Measurements from ENCODE around the gene PDRG1.

DNA sequence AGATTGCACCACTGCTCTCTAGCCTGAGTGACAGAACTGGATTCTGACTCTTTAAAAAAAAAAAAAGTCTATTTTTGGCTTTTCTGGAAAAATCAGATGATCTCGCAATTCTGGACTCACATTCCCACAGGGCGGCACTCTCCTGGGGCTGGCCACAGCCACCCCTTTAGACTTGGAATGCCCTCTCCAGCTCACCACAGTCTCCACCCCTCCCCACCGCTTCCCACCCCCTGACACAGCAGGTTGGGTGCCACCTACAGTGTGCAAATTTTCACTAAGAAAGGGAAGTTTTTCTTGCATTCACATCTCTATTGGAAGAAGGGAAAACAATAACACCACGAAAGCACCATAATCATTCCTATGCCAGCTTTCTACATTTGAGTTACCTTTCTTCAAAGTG lies 15.4 kb downstream of the PDRG1 start:
- TF ChIP-seq, protein P1, sequence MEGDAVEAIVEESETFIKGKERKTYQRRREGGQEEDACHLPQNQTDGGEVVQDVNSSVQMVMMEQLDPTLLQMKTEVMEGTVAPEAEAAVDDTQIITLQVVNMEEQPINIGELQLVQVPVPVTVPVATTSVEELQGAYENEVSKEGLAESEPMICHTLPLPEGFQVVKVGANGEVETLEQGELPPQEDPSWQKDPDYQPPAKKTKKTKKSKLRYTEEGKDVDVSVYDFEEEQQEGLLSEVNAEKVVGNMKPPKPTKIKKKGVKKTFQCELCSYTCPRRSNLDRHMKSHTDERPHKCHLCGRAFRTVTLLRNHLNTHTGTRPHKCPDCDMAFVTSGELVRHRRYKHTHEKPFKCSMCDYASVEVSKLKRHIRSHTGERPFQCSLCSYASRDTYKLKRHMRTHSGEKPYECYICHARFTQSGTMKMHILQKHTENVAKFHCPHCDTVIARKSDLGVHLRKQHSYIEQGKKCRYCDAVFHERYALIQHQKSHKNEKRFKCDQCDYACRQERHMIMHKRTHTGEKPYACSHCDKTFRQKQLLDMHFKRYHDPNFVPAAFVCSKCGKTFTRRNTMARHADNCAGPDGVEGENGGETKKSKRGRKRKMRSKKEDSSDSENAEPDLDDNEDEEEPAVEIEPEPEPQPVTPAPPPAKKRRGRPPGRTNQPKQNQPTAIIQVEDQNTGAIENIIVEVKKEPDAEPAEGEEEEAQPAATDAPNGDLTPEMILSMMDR (IDR thresholded peaks at IDR 0.05) = no peak
- no peak for TF ChIP-seq POLR2A (IDR thresholded peaks at IDR 0.05)
